8988T (cell line): ENCODE results near the gene PAIP2B.

Source experiments
- DNase-seq: peaks from one replicate; pipeline ENCODE4 v3.0.0; 2011

The PAIP2B gene

GRCh38 chr2:71150082-71150816 lies 76.7 kb downstream of the PAIP2B start:
- no peak for DNase-seq

- DNase-seq = no peak
Measured at GRCh38 chr2:71148506-71149063, 78.3 kb downstream of the PAIP2B start.

- no peak for DNase-seq
Measured at GRCh38 chr2:71143782-71144181, 83.1 kb downstream of the PAIP2B start.

GRCh38 chr2:71136174-71136573 lies 90.7 kb downstream of the PAIP2B start:
- no peak for DNase-seq

GRCh38 chr2:71133603-71134002 lies 93.3 kb downstream of the PAIP2B start:
- no peak for DNase-seq
